ENCODE results near the gene SELENOK.

GRCh38 chr3:53849916-53850315, 41.7 kb downstream of the SELENOK start:
- TF ChIP-seq CTCF (IDR thresholded peaks at IDR 0.05; ENCODE audit: extremely low read depth in 1 of 2, insufficient read depth in 1 of 2, low read depth in 1 of 2, low read length in 2 of 2) (no peak), POLR2AphosphoS5 (IDR thresholded peaks at IDR 0.05; ENCODE audit: insufficient read depth, low read depth, low read length) (no peak), POLR2A (IDR thresholded peaks at IDR 0.05; ENCODE audit: low read depth, low read length) (no peak), EZH2 (IDR thresholded peaks at IDR 0.05; ENCODE audit: borderline replicate concordance, low read depth, low read length, severe bottlenecking) (no peak), JUN (IDR thresholded peaks at IDR 0.05; ENCODE audit: borderline replicate concordance, insufficient read depth, insufficient read length, low read depth) (no peak), MAX (IDR thresholded peaks at IDR 0.05; ENCODE audit: insufficient read depth, insufficient read length) (no peak), GATA2 (IDR thresholded peaks at IDR 0.05; ENCODE audit: insufficient read depth, insufficient read length, low read depth, low read length) (no peak)

All from endothelial cell of umbilical vein (primary cell).